ENCODE data around the gene PDHX.

Gene PDHX

DNA sequence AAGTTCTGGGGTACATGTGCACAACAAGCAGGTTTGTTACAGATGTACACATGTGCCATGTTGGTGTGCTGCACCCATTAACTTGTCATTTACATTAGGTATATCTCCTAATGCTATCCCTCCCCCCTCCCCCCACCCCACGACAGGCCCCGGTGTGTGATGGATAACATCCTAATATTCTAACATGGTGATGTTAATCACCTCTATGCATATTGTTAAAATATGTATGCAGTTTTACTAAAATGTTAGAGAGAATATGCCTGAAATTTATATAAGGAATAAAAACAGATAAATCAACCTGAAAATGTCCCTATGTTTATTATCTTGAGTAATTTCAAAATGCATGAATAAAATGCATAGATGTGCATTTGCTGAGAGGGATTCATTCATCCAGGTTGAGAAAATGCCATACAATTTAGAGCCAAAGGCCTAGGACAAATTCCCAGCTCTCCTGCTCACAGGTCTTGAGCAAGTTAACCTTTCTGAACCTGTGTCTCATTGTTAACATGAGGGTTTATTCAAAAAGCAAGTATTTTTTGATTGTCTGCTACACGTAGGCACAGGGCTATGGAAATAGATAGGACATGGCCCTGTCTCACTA is 38.9 kb upstream of the PDHX start:
- intact Hi-C loops (cut with DNase I; ENCODE audit: low total_unique reads), result no loop called here
- Histone ChIP-seq H3K27ac (no peak overlapping the region), H3K4me3 (no peak overlapping the region), H3K4me1 (no peaks in the 10 kb centered on the region), H3K36me3 (peaks cover 11 to 21% (median 15%) of the 10 kb centered on the region in 3 donors), H3K27me3 (no peaks in the 10 kb centered on the region), H3K9me3 (no peaks in the 10 kb centered on the region)
- no peak for DNase-seq
- TF ChIP-seq, protein P1, sequence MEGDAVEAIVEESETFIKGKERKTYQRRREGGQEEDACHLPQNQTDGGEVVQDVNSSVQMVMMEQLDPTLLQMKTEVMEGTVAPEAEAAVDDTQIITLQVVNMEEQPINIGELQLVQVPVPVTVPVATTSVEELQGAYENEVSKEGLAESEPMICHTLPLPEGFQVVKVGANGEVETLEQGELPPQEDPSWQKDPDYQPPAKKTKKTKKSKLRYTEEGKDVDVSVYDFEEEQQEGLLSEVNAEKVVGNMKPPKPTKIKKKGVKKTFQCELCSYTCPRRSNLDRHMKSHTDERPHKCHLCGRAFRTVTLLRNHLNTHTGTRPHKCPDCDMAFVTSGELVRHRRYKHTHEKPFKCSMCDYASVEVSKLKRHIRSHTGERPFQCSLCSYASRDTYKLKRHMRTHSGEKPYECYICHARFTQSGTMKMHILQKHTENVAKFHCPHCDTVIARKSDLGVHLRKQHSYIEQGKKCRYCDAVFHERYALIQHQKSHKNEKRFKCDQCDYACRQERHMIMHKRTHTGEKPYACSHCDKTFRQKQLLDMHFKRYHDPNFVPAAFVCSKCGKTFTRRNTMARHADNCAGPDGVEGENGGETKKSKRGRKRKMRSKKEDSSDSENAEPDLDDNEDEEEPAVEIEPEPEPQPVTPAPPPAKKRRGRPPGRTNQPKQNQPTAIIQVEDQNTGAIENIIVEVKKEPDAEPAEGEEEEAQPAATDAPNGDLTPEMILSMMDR (IDR thresholded peaks at IDR 0.05), result no peak

DNA sequence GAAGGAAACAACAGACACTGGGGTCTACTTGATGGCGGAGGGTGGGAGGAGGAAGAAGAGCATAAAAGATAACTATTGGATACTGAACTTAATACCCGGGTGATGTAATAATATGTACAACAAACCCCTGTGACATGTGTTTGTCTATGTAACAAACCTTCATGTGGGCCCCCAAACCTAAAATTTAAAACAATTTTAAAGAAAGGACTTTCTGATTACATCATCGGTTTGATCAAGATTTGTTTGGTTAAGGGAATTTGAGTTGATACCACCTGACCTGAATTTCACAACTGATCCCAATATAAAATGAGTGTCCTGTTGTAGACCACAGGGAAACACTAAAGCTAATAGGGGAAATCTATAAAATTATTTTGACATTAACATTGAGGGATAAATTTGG is 34.5 kb upstream of the PDHX start:
- intact Hi-C loops (cut with DNase I; ENCODE audit: low total_unique reads), result no loop called here
- no peak overlapping the region for H3K4me3 ChIP-seq
- no peaks in the 10 kb centered on the region for H3K9me3 ChIP-seq
- no peaks in the 10 kb centered on the region for H3K27me3 ChIP-seq
- no peak overlapping the region for H3K27ac ChIP-seq
- H3K4me1 ChIP-seq, result no peaks in the 10 kb centered on the region
- peaks cover 15 to 33% (median 27%) of the 10 kb centered on the region in 3 donors for H3K36me3 ChIP-seq
- TF ChIP-seq, protein P1 (IDR thresholded peaks at IDR 0.05), result no peak
- DNase-seq, result no peak

DNA sequence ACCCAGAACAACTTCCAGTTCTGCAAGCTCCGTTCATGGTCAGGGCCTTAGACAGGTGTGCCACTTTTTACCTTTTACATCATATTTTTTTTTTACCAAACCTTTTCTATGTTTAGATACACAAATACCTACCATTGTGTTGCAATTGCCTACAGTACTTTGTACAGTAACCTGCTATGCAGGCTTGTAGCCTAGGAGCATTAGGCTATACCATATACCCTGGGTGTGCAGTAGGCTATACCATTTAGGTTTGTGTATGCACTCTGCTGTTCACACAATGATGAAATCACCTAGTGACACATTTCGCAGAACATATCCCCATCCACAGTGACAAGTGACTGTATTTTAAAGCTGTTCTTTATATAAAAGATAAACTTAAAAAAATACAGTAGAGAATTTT is 29.8 kb upstream of the PDHX start:
- Histone ChIP-seq H3K27me3 (no peaks in the 10 kb centered on the region), H3K9me3 (no peaks in the 10 kb centered on the region), H3K36me3 (peaks cover 27 to 39% (median 32%) of the 10 kb centered on the region in 3 donors), H3K4me1 (no peaks in the 10 kb centered on the region), H3K27ac (no peak overlapping the region), H3K4me3 (no peak overlapping the region)
- intact Hi-C loops (cut with DNase I; ENCODE audit: low total_unique reads), result no loop called here
- no peak for DNase-seq
- TF ChIP-seq, protein P1 (IDR thresholded peaks at IDR 0.05), result no peak

DNA sequence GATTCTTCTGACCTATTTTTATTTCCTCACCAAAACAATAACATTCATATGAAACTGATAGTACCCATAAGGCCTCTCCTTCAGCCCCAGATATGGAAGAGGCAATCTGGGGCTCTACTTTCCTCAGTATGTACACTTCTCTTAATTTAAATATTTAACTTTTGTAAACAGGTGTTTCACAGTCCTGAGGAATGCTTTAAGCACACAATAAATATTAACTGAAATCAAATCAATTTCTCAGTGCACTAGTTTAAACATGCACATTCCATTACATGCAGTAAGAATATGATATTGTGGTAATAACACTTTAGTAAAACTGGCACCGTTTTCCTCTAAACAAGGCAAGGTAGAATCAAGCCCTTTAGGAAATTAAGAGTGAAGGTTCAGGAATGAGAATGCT is 29.2 kb upstream of the PDHX start:
- Histone ChIP-seq H3K27me3 (no peaks in the 10 kb centered on the region), H3K36me3 (peaks cover 21 to 33% (median 29%) of the 10 kb centered on the region in 3 donors), H3K4me1 (no peaks in the 10 kb centered on the region), H3K4me3 (no peak overlapping the region), H3K9me3 (no peaks in the 10 kb centered on the region), H3K27ac (no peak overlapping the region)
- TF ChIP-seq, protein P1 (IDR thresholded peaks at IDR 0.05), result no peak
- intact Hi-C loops (cut with DNase I; ENCODE audit: low total_unique reads), result no loop called here
- DNase-seq, result no peak

DNA sequence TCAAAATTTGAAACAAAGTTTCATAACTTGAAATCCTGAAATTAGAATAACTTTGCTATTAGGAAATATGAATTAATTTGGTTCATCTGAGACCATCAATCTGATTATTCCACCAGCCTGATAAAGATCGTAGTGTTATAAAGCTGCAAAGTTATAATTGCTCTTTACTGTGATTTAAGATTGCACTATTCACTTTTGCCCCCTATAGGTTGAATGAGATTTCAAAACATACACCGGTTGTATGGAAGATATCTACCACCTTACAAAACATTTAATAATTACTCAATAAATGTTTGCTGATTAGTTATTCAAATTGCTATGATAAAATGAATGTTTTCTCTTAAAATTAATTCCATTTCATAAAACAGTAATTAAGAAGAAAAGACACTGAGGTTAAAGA is 26.3 kb upstream of the PDHX start:
- Histone ChIP-seq H3K4me3 (no peak overlapping the region), H3K27ac (no peak overlapping the region), H3K9me3 (no peaks in the 10 kb centered on the region), H3K27me3 (no peaks in the 10 kb centered on the region), H3K36me3 (peaks cover 16 to 22% (median 18%) of the 10 kb centered on the region in 3 donors), H3K4me1 (no peaks in the 10 kb centered on the region)
- TF ChIP-seq, protein P1 (IDR thresholded peaks at IDR 0.05), result no peak
- no peak for DNase-seq
- intact Hi-C loops (cut with DNase I; ENCODE audit: low total_unique reads), result loop anchor here (10.0 kb wide), 1 partner anchor 305 kb away; no protein-coding TSS in a partner anchor
